Inferior parietal cortex (tissue), 1 donor: ENCODE results near the gene C3.
"Not testable (repeated sequence)": the region's sequence is repeated elsewhere in the genome, so short reads cannot be mapped to it uniquely, and the experiment has no call there.

Experiments
- DNase-seq: peaks from one replicate; pipeline ENCODE4 v3.0.0-alpha.2; 2016; ENCODE audit errors: extremely low spot score

The C3 gene

GRCh38 chr19:6664916-6665315 is 55.5 kb downstream of the C3 start:
- no peak for DNase-seq

GRCh38 chr19:6663236-6664201 is 56.9 kb downstream of the C3 start:
- DNase-seq = no peak

- DNase-seq = no peak
Observed at GRCh38 chr19:6662702-6663101, 57.7 kb downstream of the C3 start.

- not testable (repeated sequence) for DNase-seq
Observed at GRCh38 chr19:6661509-6662244, 58.8 kb downstream of the C3 start.

GRCh38 chr19:6660930-6661329 is 59.5 kb downstream of the C3 start:
- no peak for DNase-seq

GRCh38 chr19:6656390-6656789 is 64.1 kb downstream of the C3 start:
- DNase-seq = not testable (repeated sequence)

GRCh38 chr19:6654347-6655310 is 65.8 kb downstream of the C3 start:
- DNase-seq = no peak

GRCh38 chr19:6652805-6653094 is 67.7 kb downstream of the C3 start:
- DNase-seq = no peak

GRCh38 chr19:6651965-6652804 is 68.3 kb downstream of the C3 start:
- no peak for DNase-seq

- no peak for DNase-seq
Observed at GRCh38 chr19:6649185-6649584, 71.3 kb downstream of the C3 start.

GRCh38 chr19:6648141-6648715 is 72.2 kb downstream of the C3 start:
- no peak for DNase-seq

GRCh38 chr19:6644796-6645195 is 75.7 kb downstream of the C3 start:
- no peak for DNase-seq

- not testable (repeated sequence) for DNase-seq
Observed at GRCh38 chr19:6640333-6640732, 80.1 kb downstream of the C3 start.

GRCh38 chr19:6639439-6639838 is 81.0 kb downstream of the C3 start:
- DNase-seq = no peak

- DNase-seq = not testable (repeated sequence)
Observed at GRCh38 chr19:6633456-6633813, 87.0 kb downstream of the C3 start.

- DNase-seq = peak; percentile 79
Observed at GRCh38 chr19:6632747-6633455, 87.5 kb downstream of the C3 start.

- DNase-seq = peak; percentile 94
Observed at GRCh38 chr19:6632002-6632621, 88.3 kb downstream of the C3 start.
